SK-N-SH (cell line): Measurements from ENCODE around the gene PEX14. TPM values are rescaled to one million over a fixed set of nuclear protein-coding genes. Genes with fewer than 3 reads are reported as not detected.

Experiments used
- CTCF ChIA-PET: fragments of 300-600, 350-600 bp; formaldehyde crosslinking; extraction: SDS; loops from one replicate; lab custom pipeline; 2021; lab: Yijun Ruan, JAX
- POLR2A ChIA-PET: fragments of 350-600 bp; sonication (Branson Sonifier 250); formaldehyde crosslinking; extraction: SDS; loops from one replicate; lab custom pipeline; 2020; ENCODE audit warnings: antibody characterized with exemption, inconsistent platforms; lab: Yijun Ruan, JAX
- DNase-seq: peaks from one replicate; pipeline ENCODE4 v3.0.0; 2012
- H2AFZ ChIP-seq: fragments of 200-600 bp; sonication (generic); 2 replicates; pipeline ENCODE4 v1.8.1; 2016; ENCODE audit warnings: antibody characterized with exemption, mild to moderate bottlenecking, low read depth
- H3F3A ChIP-seq: fragments of 200-600 bp; sonication (generic); replicated peaks from 2 replicates; pipeline ENCODE3; 2016; ENCODE audit warnings: antibody characterized with exemption, mild to moderate bottlenecking; ENCODE audit not compliant: insufficient read depth
- H3K27ac ChIP-seq, 2 experiments: fragments of 200-500 bp in 1 of 2; fragments of 200-600 bp in 1 of 2; sonication (Bioruptor generic) in 1 of 2; sonication (generic), shearing (Covaris generic) in 1 of 2; 2 replicates each; pipeline versions ENCODE4 v1.5.1 to v1.6.1; 2014 to 2016; ENCODE audit warnings: low read depth in 2 of 2, inconsistent platforms in 1 of 2, low read length in 1 of 2, mild to moderate bottlenecking in 1 of 2, mixed read lengths in 1 of 2
- H3K27me3 ChIP-seq: fragments of 200-600 bp; sonication (generic), shearing (Covaris generic); 2 replicates; pipeline ENCODE4 v1.6.1; 2016; ENCODE audit warnings: mixed run types; ENCODE audit not compliant: insufficient read depth
- H3K36me3 ChIP-seq, 2 experiments: fragments of 200-500 bp in 1 of 2; fragments of 200-600 bp in 1 of 2; sonication (Bioruptor generic) in 1 of 2; sonication (generic) in 1 of 2; replicated peaks in 1 of 2; 2 replicates each; pipeline versions ENCODE3 to v1.5.1; 2014 to 2016; ENCODE audit warnings: low read length in 1 of 2, mild to moderate bottlenecking in 1 of 2; ENCODE audit not compliant: insufficient read depth in 2 of 2, control insufficient read depth in 1 of 2
- H3K4me1 ChIP-seq, 2 experiments: fragments of 200-500 bp in 1 of 2; fragments of 200-600 bp in 1 of 2; sonication (Bioruptor generic) in 1 of 2; sonication (generic), shearing (Covaris generic) in 1 of 2; 2 replicates each; pipeline versions ENCODE4 v1.5.1 to v1.6.1; 2014 to 2016; ENCODE audit warnings: low read depth in 1 of 2, low read length in 1 of 2, mixed run types in 1 of 2; ENCODE audit not compliant: insufficient read depth in 2 of 2, control insufficient read depth in 1 of 2
- H3K4me2 ChIP-seq: fragments of 200-600 bp; sonication (generic), shearing (Covaris generic); 2 replicates; pipeline ENCODE4 v1.6.1; 2017; ENCODE audit warnings: mixed run types
- H3K4me3 ChIP-seq, 2 experiments: fragments of 200-500 bp in 1 of 2; fragments of 200-600 bp in 1 of 2; sonication (Bioruptor generic) in 1 of 2; sonication (generic), shearing (Covaris generic) in 1 of 2; 2 replicates each; pipeline versions ENCODE4 v1.5.1 to v1.8.1; 2014 to 2016; ENCODE audit warnings: low read depth in 2 of 2, inconsistent platforms in 1 of 2, low read length in 1 of 2, mild to moderate bottlenecking in 1 of 2, mixed read lengths in 1 of 2, moderate library complexity in 1 of 2
- H3K79me2 ChIP-seq: fragments of 200-600 bp; sonication (generic); 2 replicates; pipeline ENCODE4 v1.8.1; 2017; ENCODE audit warnings: mild to moderate bottlenecking; ENCODE audit not compliant: insufficient read depth
- H3K9ac ChIP-seq: fragments of 200-600 bp; sonication (generic); 2 replicates; pipeline ENCODE4 v1.6.1; 2017; ENCODE audit warnings: mixed run types
- H3K9me2 ChIP-seq: fragments of 200-600 bp; sonication (generic); 2 replicates; pipeline ENCODE4 v1.6.1; 2017; ENCODE audit warnings: mixed run types
- H3K9me3 ChIP-seq: fragments of 200-600 bp; sonication (generic); 2 replicates; pipeline ENCODE4 v1.6.1; 2017; ENCODE audit warnings: mixed run types, mild to moderate bottlenecking, moderate library complexity
- H4K20me1 ChIP-seq: fragments of 200-600 bp; sonication (generic); 2 replicates; pipeline ENCODE4 v1.6.1; 2017; ENCODE audit warnings: mild to moderate bottlenecking, mixed run types; ENCODE audit not compliant: insufficient read depth
- EP300 ChIP-seq, 2 experiments: IDR thresholded peaks; 2 replicates each; pipeline versions ENCODE4 v1.4.0 to v1.6.1; 2012; ENCODE audit warnings: borderline replicate concordance in 1 of 2, low read depth in 1 of 2, low read length in 1 of 2
- POLR2AphosphoS5 ChIP-seq: IDR thresholded peaks from 2 replicates; pipeline ENCODE4 v1.6.1; 2012; ENCODE audit warnings: low read depth, low read length
- RFX5 ChIP-seq: IDR thresholded peaks from 2 replicates; pipeline ENCODE4 v1.6.1; 2012; ENCODE audit warnings: mild to moderate bottlenecking, improper control_type of control experiment, low read length
- SIN3A ChIP-seq: IDR thresholded peaks from 2 replicates; pipeline ENCODE4 v1.6.1; 2012; ENCODE audit warnings: low read depth, mild to moderate bottlenecking, low read length, moderate library complexity, borderline replicate concordance
- SMC3 ChIP-seq: IDR thresholded peaks from 2 replicates; pipeline ENCODE4 v1.6.1; 2012; ENCODE audit warnings: low read depth, low read length, improper control_type of control experiment
- WGBS: methylation state at CpG from one replicate; pipeline ENCODE4 v1.1.6; 2017; ENCODE audit warnings: low lambda C conversion rate; 5-methylcytosine and 5-hydroxymethylcytosine counted together
- polyA plus RNA-seq, 3 experiments: library from polyadenylated mRNA; depleted of rRNA; stranded (reverse); fragments of >200 nt; gene quantifications; 2 replicates each; pipeline ENCODE4 v1.2.3, GENCODE V29; 2012
- TF ChIP-seq, protein P1 (sequence below): fragments of 200-600 bp; sonication (generic); IDR thresholded peaks from 2 replicates; pipeline ENCODE4 v1.6.1; 2017; ENCODE audit warnings: antibody characterized with exemption, mild to moderate bottlenecking, moderate library complexity
- TF ChIP-seq, protein P2 (sequence below): fragments of 150-350 bp; IDR thresholded peaks from 2 replicates; pipeline ENCODE4 v1.6.1; 2016; ENCODE audit warnings: mild to moderate bottlenecking, low read depth, low read length
- TF ChIP-seq, protein P3 (sequence below): fragments of 150-350 bp; IDR thresholded peaks from 2 replicates; pipeline ENCODE4 v1.6.1; 2017; ENCODE audit warnings: antibody characterized with exemption, low read length, low read depth, borderline replicate concordance
- TF ChIP-seq, protein P4 (sequence below): IDR thresholded peaks from 2 replicates; pipeline ENCODE4 v1.4.0; 2012; ENCODE audit warnings: low read depth, borderline replicate concordance
- TF ChIP-seq, protein P5 (sequence below): IDR thresholded peaks from 2 replicates; pipeline ENCODE4; 2012

PEX14 gene
- polyA plus RNA-seq, 1 of the 3 experiments (the other 2 are of a cell fraction), result 36.2 TPM

DNA sequence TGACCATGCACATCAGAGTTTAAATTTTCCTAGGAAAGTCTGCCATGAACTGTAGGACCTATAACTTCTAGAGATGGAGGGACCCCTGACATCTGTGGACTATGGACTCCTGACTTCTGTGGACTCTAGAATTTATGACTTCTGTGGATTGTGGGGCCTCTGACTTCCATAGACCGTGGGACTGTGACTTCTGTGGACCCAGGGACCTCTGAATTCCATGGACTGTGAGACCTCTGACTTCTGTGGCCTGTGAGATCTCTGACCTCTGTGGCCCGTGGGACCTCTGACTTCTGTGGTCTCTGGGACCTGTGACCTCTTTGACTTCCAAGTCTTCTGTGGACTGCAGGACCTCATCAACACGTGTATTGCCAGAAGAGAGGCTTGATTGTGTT is 36.7 kb downstream of the PEX14 start:
- 68% methylated on average over 2 of the region's 3 CpGs for WGBS
- CTCF ChIA-PET, result interaction anchor here (0.7 to 1.2 kb wide), 5 partner anchors 9 to 355 kb away, joined by 3 to 5 read pairs (median 3); no protein-coding TSS in a partner anchor

More for the DNA sequence above, 36.7 kb downstream of the PEX14 start:
- POLR2A ChIA-PET, result no interaction called here
- TF ChIP-seq, protein P1, sequence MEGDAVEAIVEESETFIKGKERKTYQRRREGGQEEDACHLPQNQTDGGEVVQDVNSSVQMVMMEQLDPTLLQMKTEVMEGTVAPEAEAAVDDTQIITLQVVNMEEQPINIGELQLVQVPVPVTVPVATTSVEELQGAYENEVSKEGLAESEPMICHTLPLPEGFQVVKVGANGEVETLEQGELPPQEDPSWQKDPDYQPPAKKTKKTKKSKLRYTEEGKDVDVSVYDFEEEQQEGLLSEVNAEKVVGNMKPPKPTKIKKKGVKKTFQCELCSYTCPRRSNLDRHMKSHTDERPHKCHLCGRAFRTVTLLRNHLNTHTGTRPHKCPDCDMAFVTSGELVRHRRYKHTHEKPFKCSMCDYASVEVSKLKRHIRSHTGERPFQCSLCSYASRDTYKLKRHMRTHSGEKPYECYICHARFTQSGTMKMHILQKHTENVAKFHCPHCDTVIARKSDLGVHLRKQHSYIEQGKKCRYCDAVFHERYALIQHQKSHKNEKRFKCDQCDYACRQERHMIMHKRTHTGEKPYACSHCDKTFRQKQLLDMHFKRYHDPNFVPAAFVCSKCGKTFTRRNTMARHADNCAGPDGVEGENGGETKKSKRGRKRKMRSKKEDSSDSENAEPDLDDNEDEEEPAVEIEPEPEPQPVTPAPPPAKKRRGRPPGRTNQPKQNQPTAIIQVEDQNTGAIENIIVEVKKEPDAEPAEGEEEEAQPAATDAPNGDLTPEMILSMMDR, result no peak
- TF ChIP-seq RFX5 (no peak), POLR2AphosphoS5 (no peak), SMC3 (no peak), SIN3A (no peak), EP300 (IDR thresholded peaks at IDR 0.05; ENCODE audit: borderline replicate concordance in 1 of 2, low read depth in 1 of 2, low read length in 1 of 2) (no peak)
- TF ChIP-seq, protein P2, sequence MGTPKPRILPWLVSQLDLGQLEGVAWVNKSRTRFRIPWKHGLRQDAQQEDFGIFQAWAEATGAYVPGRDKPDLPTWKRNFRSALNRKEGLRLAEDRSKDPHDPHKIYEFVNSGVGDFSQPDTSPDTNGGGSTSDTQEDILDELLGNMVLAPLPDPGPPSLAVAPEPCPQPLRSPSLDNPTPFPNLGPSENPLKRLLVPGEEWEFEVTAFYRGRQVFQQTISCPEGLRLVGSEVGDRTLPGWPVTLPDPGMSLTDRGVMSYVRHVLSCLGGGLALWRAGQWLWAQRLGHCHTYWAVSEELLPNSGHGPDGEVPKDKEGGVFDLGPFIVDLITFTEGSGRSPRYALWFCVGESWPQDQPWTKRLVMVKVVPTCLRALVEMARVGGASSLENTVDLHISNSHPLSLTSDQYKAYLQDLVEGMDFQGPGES, result no peak
- TF ChIP-seq, protein P3, sequence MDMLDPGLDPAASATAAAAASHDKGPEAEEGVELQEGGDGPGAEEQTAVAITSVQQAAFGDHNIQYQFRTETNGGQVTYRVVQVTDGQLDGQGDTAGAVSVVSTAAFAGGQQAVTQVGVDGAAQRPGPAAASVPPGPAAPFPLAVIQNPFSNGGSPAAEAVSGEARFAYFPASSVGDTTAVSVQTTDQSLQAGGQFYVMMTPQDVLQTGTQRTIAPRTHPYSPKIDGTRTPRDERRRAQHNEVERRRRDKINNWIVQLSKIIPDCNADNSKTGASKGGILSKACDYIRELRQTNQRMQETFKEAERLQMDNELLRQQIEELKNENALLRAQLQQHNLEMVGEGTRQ, result no peak
- TF ChIP-seq, protein P4, sequence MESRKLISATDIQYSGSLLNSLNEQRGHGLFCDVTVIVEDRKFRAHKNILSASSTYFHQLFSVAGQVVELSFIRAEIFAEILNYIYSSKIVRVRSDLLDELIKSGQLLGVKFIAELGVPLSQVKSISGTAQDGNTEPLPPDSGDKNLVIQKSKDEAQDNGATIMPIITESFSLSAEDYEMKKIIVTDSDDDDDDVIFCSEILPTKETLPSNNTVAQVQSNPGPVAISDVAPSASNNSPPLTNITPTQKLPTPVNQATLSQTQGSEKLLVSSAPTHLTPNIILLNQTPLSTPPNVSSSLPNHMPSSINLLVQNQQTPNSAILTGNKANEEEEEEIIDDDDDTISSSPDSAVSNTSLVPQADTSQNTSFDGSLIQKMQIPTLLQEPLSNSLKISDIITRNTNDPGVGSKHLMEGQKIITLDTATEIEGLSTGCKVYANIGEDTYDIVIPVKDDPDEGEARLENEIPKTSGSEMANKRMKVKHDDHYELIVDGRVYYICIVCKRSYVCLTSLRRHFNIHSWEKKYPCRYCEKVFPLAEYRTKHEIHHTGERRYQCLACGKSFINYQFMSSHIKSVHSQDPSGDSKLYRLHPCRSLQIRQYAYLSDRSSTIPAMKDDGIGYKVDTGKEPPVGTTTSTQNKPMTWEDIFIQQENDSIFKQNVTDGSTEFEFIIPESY, result no peak
- TF ChIP-seq, protein P5, sequence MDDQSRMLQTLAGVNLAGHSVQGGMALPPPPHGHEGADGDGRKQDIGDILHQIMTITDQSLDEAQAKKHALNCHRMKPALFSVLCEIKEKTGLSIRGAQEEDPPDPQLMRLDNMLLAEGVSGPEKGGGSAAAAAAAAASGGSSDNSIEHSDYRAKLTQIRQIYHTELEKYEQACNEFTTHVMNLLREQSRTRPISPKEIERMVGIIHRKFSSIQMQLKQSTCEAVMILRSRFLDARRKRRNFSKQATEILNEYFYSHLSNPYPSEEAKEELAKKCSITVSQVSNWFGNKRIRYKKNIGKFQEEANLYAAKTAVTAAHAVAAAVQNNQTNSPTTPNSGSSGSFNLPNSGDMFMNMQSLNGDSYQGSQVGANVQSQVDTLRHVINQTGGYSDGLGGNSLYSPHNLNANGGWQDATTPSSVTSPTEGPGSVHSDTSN, result no peak
- Histone ChIP-seq H3K9me3 (no peaks in the 10 kb centered on the region), H4K20me1 (peaks cover 3% of the 10 kb centered on the region; the same call in 1 of the 2 replicates), H3K4me2 (peak overlapping the region; percentile 86), H3K27ac (peak overlapping the region; percentile 8 to 92; a peak in 3 of 4 replicates), H3K9me2 (no peaks in the 10 kb centered on the region), H2AFZ (no peak overlapping the region), H3K9ac (peak overlapping the region; percentile 62), H3K79me2 (peaks cover 71% of the 10 kb centered on the region), H3K4me3 (peak overlapping the region in 1 of 2 experiments; percentile 55; a peak in 2 of 4 replicates), H3K36me3 (no peaks in the 10 kb centered on the region), H3F3A (peaks cover 29% of the 10 kb centered on the region), H3K4me1 (peaks cover 37 to 68% of the 10 kb centered on the region in 2 experiments), H3K27me3 (no peaks in the 10 kb centered on the region)
- no peak for DNase-seq
